Lung (tissue), 12 donors: ENCODE data around the gene IGSF1. TPM values are rescaled to one million over a fixed set of nuclear protein-coding genes. Genes with fewer than 3 reads are reported as not detected.

Source experiments
- ATAC-seq: fragments of 200-7000 bp; cut with Tn5 transposase; one replicate; pipeline ENCODE4 v1.9.1; 2020; ENCODE audit warnings: moderate number of reproducible peaks; ENCODE audit not compliant: insufficient read depth, low FRiP score
- DNase-seq, 3 donors: peaks; one replicate each; pipeline ENCODE4 v3.0.0-alpha.2; 2013 to 2017
- H3K27ac ChIP-seq, 2 donors: one replicate each; pipeline ENCODE4 v1.5.1; 2013; ENCODE audit warnings: mild to moderate bottlenecking in 2 of 2, moderate library complexity in 2 of 2, control low read depth in 1 of 2, inconsistent platforms in 1 of 2, low read depth in 1 of 2, low read length in 1 of 2
- H3K27me3 ChIP-seq, 3 donors: one replicate each; pipeline ENCODE4 v1.5.1; 2013; ENCODE audit warnings: low read length in 2 of 3; ENCODE audit not compliant: control insufficient read depth in 3 of 3, insufficient read depth in 3 of 3
- H3K36me3 ChIP-seq, 4 donors: one replicate each; pipeline ENCODE4 v1.5.1; 2013; ENCODE audit warnings: low read length in 4 of 4, mild to moderate bottlenecking in 1 of 4, moderate library complexity in 1 of 4; ENCODE audit not compliant: control insufficient read depth in 4 of 4, insufficient read depth in 4 of 4
- H3K4me1 ChIP-seq, 5 donors: one replicate each; pipeline ENCODE4 v1.5.1; 2013; ENCODE audit warnings: low read length in 5 of 5, mild to moderate bottlenecking in 2 of 5, moderate library complexity in 1 of 5; ENCODE audit not compliant: control insufficient read depth in 5 of 5, insufficient read depth in 5 of 5
- H3K4me3 ChIP-seq: one replicate; pipeline ENCODE4 v1.5.1; 2013; ENCODE audit warnings: mild to moderate bottlenecking, control low read depth, moderate library complexity
- H3K9ac ChIP-seq, 2 donors: one replicate each; pipeline ENCODE4 v1.5.1; 2013; ENCODE audit warnings: low read length in 2 of 2, control low read depth in 1 of 2; ENCODE audit not compliant: insufficient read depth in 1 of 2
- H3K9me3 ChIP-seq, 4 donors: one replicate each; pipeline ENCODE4 v1.5.1; 2013; ENCODE audit warnings: low read length in 3 of 4, mild to moderate bottlenecking in 1 of 4, moderate library complexity in 1 of 4; ENCODE audit not compliant: control insufficient read depth in 4 of 4, insufficient read depth in 3 of 4
- CTCF ChIP-seq: IDR thresholded peaks from 2 replicates; pipeline ENCODE4 v1.5.1; 2012; ENCODE audit warnings: mild to moderate bottlenecking; ENCODE audit errors: control extremely low read depth, extremely low read depth
- WGBS, 2 donors: extraction: QIAGEN DNeasy Blood & Tissue Kit; methylation state at CpG; one replicate each; pipeline ENCODE4 v1.1.7; 2013; 5-methylcytosine and 5-hydroxymethylcytosine counted together
- polyA plus RNA-seq, 2 donors: library from polyadenylated mRNA; stranded (reverse); fragments of 200-250 nt; gene quantifications; one replicate each; pipeline ENCODE4 v1.2.1, GENCODE V29; 2013
- total RNA-seq, 2 donors: library from RNA; depleted of rRNA in 1 of 2; stranded (reverse); fragments of >200 nt in 1 of 2; gene quantifications; one replicate each; pipeline ENCODE4 v1.2.1, GENCODE V29; 2014 to 2021
- donor health status: control.
- donor health status: control.
- donor health status: Bipolar disorder and iron deficiency.
- donor health status: healthy.
- donor health status: DM: yes; HTN: yes; CAD: no.

The IGSF1 gene
- total and polyA plus RNA-seq, 4 donors, result 0.05 to 6.0 (median 0.06) TPM

DNA sequence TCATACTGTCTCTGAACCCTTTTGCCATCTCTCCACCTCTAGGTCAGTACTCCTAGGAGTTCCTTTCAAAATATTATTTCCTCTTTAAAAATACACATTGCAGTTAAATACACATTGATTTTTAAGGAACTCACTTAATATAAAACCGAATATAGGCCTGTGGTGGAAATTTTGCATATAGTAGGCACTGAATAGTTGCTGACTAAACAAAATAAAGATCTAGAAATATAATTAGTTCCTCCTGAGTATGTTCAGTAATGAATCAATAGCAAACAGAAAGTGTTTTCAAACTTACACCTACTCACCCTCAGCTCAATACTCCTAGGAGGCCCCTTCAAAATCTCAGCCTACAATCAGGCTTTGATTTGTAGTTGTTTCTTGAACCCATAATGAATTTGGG is 61.5 kb downstream of the IGSF1 start:
- no peaks in the 10 kb centered on the region for H3K36me3 ChIP-seq
- DNase-seq, result no peak
- WGBS, 2 donors, result 66 to 75% methylated on average over 1 of the region's 1 CpG
- H3K9me3 ChIP-seq, result no peaks in the 10 kb centered on the region
- no peak overlapping the region for H3K4me3 ChIP-seq
- no peak overlapping the region for H3K9ac ChIP-seq
- ATAC-seq, result no peak
- no peak overlapping the region for H3K27ac ChIP-seq
- peaks cover 4 to 29% (median 23%) of the 10 kb centered on the region in 3 donors for H3K27me3 ChIP-seq
- no peak for TF ChIP-seq CTCF
- H3K4me1 ChIP-seq, result no peaks in the 10 kb centered on the region

GRCh38 chrX:131226591-131226990 is 62.5 kb downstream of the IGSF1 start:
- no peak for TF ChIP-seq CTCF
- no peaks in the 10 kb centered on the region for H3K9me3 ChIP-seq
- H3K9ac ChIP-seq, result no peak overlapping the region
- ATAC-seq, result no peak
- no peaks in the 10 kb centered on the region for H3K4me1 ChIP-seq
- peaks cover 4 to 31% (median 23%) of the 10 kb centered on the region in 3 donors for H3K27me3 ChIP-seq
- 88 to 95% methylated on average over 4 of the region's 4 CpGs for WGBS, 2 donors
- DNase-seq, result no peak
- no peaks in the 10 kb centered on the region for H3K36me3 ChIP-seq
- no peak overlapping the region for H3K4me3 ChIP-seq
- H3K27ac ChIP-seq, result no peak overlapping the region

DNA sequence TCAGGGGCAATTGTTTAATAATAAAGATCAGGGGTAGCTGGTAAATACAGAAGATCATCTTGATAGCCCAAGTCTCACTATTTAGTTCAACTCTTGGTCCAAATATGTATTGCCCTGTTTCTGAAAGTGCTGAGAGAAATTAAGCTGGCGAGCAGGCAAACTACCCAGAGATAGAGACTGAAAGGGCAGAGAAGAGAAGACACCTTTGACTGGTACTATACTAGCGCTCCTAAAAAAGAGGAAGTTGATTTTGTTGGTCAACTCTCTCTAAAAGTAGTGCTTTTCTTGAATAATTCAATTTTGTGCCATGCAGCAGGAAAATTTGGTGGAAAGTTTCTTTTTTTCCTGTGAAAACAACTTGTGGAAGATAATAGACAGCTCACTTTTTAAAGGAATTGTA is 64.0 kb downstream of the IGSF1 start:
- Histone ChIP-seq H3K27me3 (peaks cover 7 to 39% (median 20%) of the 10 kb centered on the region in 3 donors), H3K36me3 (no peaks in the 10 kb centered on the region), H3K4me1 (peaks cover 0 to under 1% (median 0%) of the 10 kb centered on the region in 5 donors), H3K4me3 (no peak overlapping the region), H3K9me3 (peaks cover 0 to 2% (median 0%) of the 10 kb centered on the region in 4 donors), H3K27ac (no peak overlapping the region), H3K9ac (no peak overlapping the region)
- no peak for ATAC-seq
- DNase-seq, result no peak
- WGBS, 2 donors, result 74 to 81% methylated on average over 2 of the region's 2 CpGs
- no peak for TF ChIP-seq CTCF

Other genes starting within 250 kb of the IGSF1 start
- not detected for gene ARHGAP36, start 231.0 kb downstream of the IGSF1 start, total RNA-seq
- not detected for gene ARHGAP36, start 231.0 kb downstream of the IGSF1 start, polyA plus RNA-seq